Liver (tissue), 9 donors: ENCODE measurements around the gene PAPPA2. TPM values are rescaled to one million over a fixed set of nuclear protein-coding genes. Genes with fewer than 3 reads are reported as not detected.

ENCODE experiments used
- DNase-seq: peaks from one replicate; pipeline ENCODE4 v3.0.0-alpha.2; 2017; ENCODE audit warnings: low spot score
- H3K27ac ChIP-seq, 2 donors: one replicate each; pipeline ENCODE4 v1.7.0; 2013; ENCODE audit warnings: inconsistent platforms in 2 of 2, low read length in 2 of 2, control low read depth in 1 of 2, low read depth in 1 of 2, mild to moderate bottlenecking in 1 of 2
- H3K27me3 ChIP-seq, 4 donors: one replicate each; pipeline versions ENCODE4 v1.6.1 to v1.7.0; 2013; ENCODE audit warnings: low read length in 3 of 4, inconsistent platforms in 1 of 4, mild to moderate bottlenecking in 1 of 4, moderate library complexity in 1 of 4; ENCODE audit not compliant: control insufficient read depth in 4 of 4, insufficient read depth in 4 of 4
- H3K36me3 ChIP-seq, 4 donors: one replicate each; pipeline versions ENCODE4 v1.6.1 to v1.7.0; 2013; ENCODE audit warnings: low read length in 3 of 4, mild to moderate bottlenecking in 3 of 4, low read depth in 1 of 4, moderate library complexity in 1 of 4; ENCODE audit not compliant: control insufficient read depth in 4 of 4, insufficient read depth in 3 of 4
- H3K4me1 ChIP-seq, 4 donors: one replicate each; pipeline versions ENCODE4 v1.6.1 to v1.7.0; 2013; ENCODE audit warnings: low read length in 3 of 4, mild to moderate bottlenecking in 3 of 4, moderate library complexity in 1 of 4; ENCODE audit not compliant: control insufficient read depth in 4 of 4, insufficient read depth in 4 of 4
- H3K4me3 ChIP-seq, 3 donors: one replicate each; pipeline versions ENCODE4 v1.6.1 to v1.7.0; 2013; ENCODE audit warnings: low read length in 3 of 3, control low read depth in 1 of 3, low read depth in 1 of 3, mild to moderate bottlenecking in 1 of 3
- H3K9ac ChIP-seq, 2 donors: one replicate each; pipeline ENCODE4 v1.7.0; 2013; ENCODE audit warnings: low read length in 2 of 2, mild to moderate bottlenecking in 2 of 2, moderate library complexity in 2 of 2, control low read depth in 1 of 2, low read depth in 1 of 2
- H3K9me3 ChIP-seq, 4 donors: one replicate each; pipeline versions ENCODE4 v1.6.1 to v1.7.0; 2013; ENCODE audit warnings: low read length in 3 of 4; ENCODE audit not compliant: control insufficient read depth in 4 of 4
- ATF3 ChIP-seq: IDR thresholded peaks from 2 replicates; pipeline ENCODE4 v1.6.1; 2016; ENCODE audit warnings: antibody characterized with exemption
- CTCF ChIP-seq: fragments of 150-350 bp; IDR thresholded peaks from 2 replicates; pipeline ENCODE4 v1.5.1; 2017; ENCODE audit warnings: improper control_type of control experiment, low read depth, low read length; ENCODE audit not compliant: missing input control
- EGR1 ChIP-seq, 2 donors: IDR thresholded peaks; 2 replicates each; pipeline ENCODE4 v1.6.1; 2016 to 2018; ENCODE audit warnings: antibody characterized with exemption in 2 of 2, low read depth in 2 of 2
- HNF4A ChIP-seq, 2 donors: conservative IDR thresholded peaks; 2 replicates each; pipeline ENCODE4 v1.6.1; 2016; ENCODE audit warnings: antibody characterized with exemption in 2 of 2, mild to moderate bottlenecking in 2 of 2
- HNF4G ChIP-seq: IDR thresholded peaks from 2 replicates; pipeline ENCODE4 v1.6.1; 2016; ENCODE audit warnings: antibody characterized with exemption
- JUND ChIP-seq, 2 donors: IDR thresholded peaks; 2 replicates each; pipeline ENCODE4 v1.6.1; 2016; ENCODE audit warnings: antibody characterized with exemption in 2 of 2
- MAX ChIP-seq: IDR thresholded peaks from 2 replicates; pipeline ENCODE4 v1.6.1; 2016; ENCODE audit warnings: antibody characterized with exemption
- NR2F2 ChIP-seq: IDR thresholded peaks from 2 replicates; pipeline ENCODE4 v1.6.1; 2016; ENCODE audit warnings: antibody characterized with exemption
- RAD21 ChIP-seq, 2 donors: IDR thresholded peaks; 2 replicates each; pipeline ENCODE4 v1.6.1; 2016; ENCODE audit warnings: antibody characterized with exemption in 2 of 2, mild to moderate bottlenecking in 2 of 2
- REST ChIP-seq: IDR thresholded peaks from 2 replicates; pipeline ENCODE4 v1.6.1; 2016; ENCODE audit warnings: antibody characterized with exemption, mild to moderate bottlenecking
- RXRA ChIP-seq, 2 donors: IDR thresholded peaks; 2 replicates each; pipeline ENCODE4 v1.6.1; 2017 to 2018; ENCODE audit warnings: antibody characterized with exemption in 2 of 2, mild to moderate bottlenecking in 1 of 2
- SP1 ChIP-seq: IDR thresholded peaks from 2 replicates; pipeline ENCODE4 v1.6.1; 2018; ENCODE audit warnings: antibody characterized with exemption, mild to moderate bottlenecking
- TAF1 ChIP-seq: conservative IDR thresholded peaks from 2 replicates; pipeline ENCODE4 v1.6.1; 2016; ENCODE audit warnings: antibody characterized with exemption, mild to moderate bottlenecking
- YY1 ChIP-seq: IDR thresholded peaks from 2 replicates; pipeline ENCODE4 v1.6.1; 2016; ENCODE audit warnings: antibody characterized with exemption, mild to moderate bottlenecking
- ZBTB33 ChIP-seq: IDR thresholded peaks from 2 replicates; pipeline ENCODE4 v1.6.1; 2016; ENCODE audit warnings: antibody characterized with exemption
- WGBS: extraction: QIAGEN DNeasy Blood & Tissue Kit; methylation state at CpG from one replicate; pipeline ENCODE4 v1.1.7; 2013; 5-methylcytosine and 5-hydroxymethylcytosine counted together
- polyA plus RNA-seq, 2 donors: library from polyadenylated mRNA; stranded (reverse) in 1 of 2; unstranded in 1 of 2; fragments of 200-250 nt in 1 of 2; fragments of >200 nt in 1 of 2; fragmentation: Nextera tagmentation in 1 of 2; extraction: Ambion mirVana in 1 of 2; gene quantifications; one replicate each; pipeline versions ENCODE4 v1.2.1 to v1.2.3, GENCODE V29; 2013 to 2015
- total RNA-seq, 2 donors: library from RNA; depleted of rRNA; stranded (reverse); fragments of >200 nt; gene quantifications; one replicate each; pipeline ENCODE4 v1.2.3, GENCODE V29; 2014
- donor health status: healthy.
- donor health status: healthy.
- donor health status: healthy.
- donor health status: healthy.
- donor health status: healthy.

The PAPPA2 gene
- total and polyA plus RNA-seq, 4 donors = 0.19 to 27.2 (median 13.4) TPM

GRCh38 chr1:176601348-176601747 lies 138.4 kb downstream of the PAPPA2 start:
- Histone ChIP-seq H3K9ac (no peak overlapping the region), H3K4me3 (no peak overlapping the region), H3K27ac (no peak overlapping the region), H3K36me3 (no peaks in the 10 kb centered on the region), H3K9me3 (no peaks in the 10 kb centered on the region), H3K27me3 (no peaks in the 10 kb centered on the region), H3K4me1 (peaks cover 0 to 2% (median 0%) of the 10 kb centered on the region in 4 donors)
- 90% methylated on average over 3 of the region's 3 CpGs for WGBS
- TF ChIP-seq MAX (no peak), RAD21 (IDR thresholded peaks at IDR 0.05) (no peak), NR2F2 (no peak), YY1 (no peak), CTCF (no peak)
- DNase-seq = no peak

GRCh38 chr1:176602388-176603004 lies 139.5 kb downstream of the PAPPA2 start:
- Histone ChIP-seq H3K9me3 (no peaks in the 10 kb centered on the region), H3K4me3 (no peak overlapping the region), H3K27ac (no peak overlapping the region), H3K9ac (peak overlapping the region in 1 of 2 donors; percentile 54), H3K27me3 (no peaks in the 10 kb centered on the region), H3K36me3 (no peaks in the 10 kb centered on the region), H3K4me1 (peaks cover 0 to 2% (median 0%) of the 10 kb centered on the region in 4 donors)
- no peak for TF ChIP-seq YY1
- peak in 1 of 2 donors; percentile 53 for TF ChIP-seq JUND (IDR thresholded peaks at IDR 0.05)
- no peak for TF ChIP-seq SP1
- TF ChIP-seq MAX = no peak
- peak in 1 of 2 donors; percentile 27 for TF ChIP-seq HNF4A (conservative IDR thresholded peaks at IDR 0.05)
- TF ChIP-seq RAD21 (IDR thresholded peaks at IDR 0.05) = peak in 1 of 2 donors; percentile 19
- no peak for TF ChIP-seq NR2F2
- WGBS = 33% methylated on average over 5 of the region's 5 CpGs
- no peak for DNase-seq

GRCh38 chr1:176603696-176604095 lies 140.7 kb downstream of the PAPPA2 start:
- Histone ChIP-seq H3K4me1 (peaks cover 0 to 2% (median 0%) of the 10 kb centered on the region in 4 donors), H3K27me3 (no peaks in the 10 kb centered on the region), H3K27ac (no peak overlapping the region), H3K36me3 (no peaks in the 10 kb centered on the region), H3K9ac (no peak overlapping the region), H3K9me3 (no peaks in the 10 kb centered on the region), H3K4me3 (no peak overlapping the region)
- 96% methylated on average over 1 of the region's 1 CpG for WGBS
- DNase-seq = no peak
- no peak for TF ChIP-seq TAF1
- no peak for TF ChIP-seq JUND (IDR thresholded peaks at IDR 0.05)
- no peak for TF ChIP-seq HNF4G
- no peak for TF ChIP-seq NR2F2
- no peak for TF ChIP-seq MAX
- TF ChIP-seq CTCF = no peak
- no peak for TF ChIP-seq RXRA (IDR thresholded peaks at IDR 0.05)
- no peak for TF ChIP-seq ATF3
- TF ChIP-seq REST = no peak
- no peak for TF ChIP-seq EGR1 (IDR thresholded peaks at IDR 0.05; ENCODE audit: low read depth in 2 of 2)
- TF ChIP-seq HNF4A (conservative IDR thresholded peaks at IDR 0.05) = no peak
- no peak for TF ChIP-seq YY1
- TF ChIP-seq RAD21 (IDR thresholded peaks at IDR 0.05) = no peak
- no peak for TF ChIP-seq ZBTB33
